ENCODE measurements around the gene IAPP. TPM values are rescaled to one million over a fixed set of nuclear protein-coding genes. Genes with fewer than 3 reads are reported as not detected.
"Not testable (repeated sequence)": the region's sequence is repeated elsewhere in the genome, so short reads cannot be mapped to it uniquely, and the experiment has no call there.

IAPP gene
- not detected in 2 replicates for total RNA-seq (2014; rRNA removed; shearing (Covaris generic))

- DNase-seq (ENCODE audit: low spot score): no peak
- in situ Hi-C loops (cut with HindIII; ENCODE audit: low sequenced_read_pairs): no loop called here
These were observed at the start of gene IAPP for GRCh38 chr12:21372602-21373001. IAPP (plus strand) TSS chr12:21372902; CDS start chr12:21373352, 450 bp downstream.

- in situ Hi-C loops (cut with HindIII; ENCODE audit: low sequenced_read_pairs): no loop called here
These were observed 49.0 kb upstream of the IAPP start for GRCh38 chr12:21323736-21324135.

GRCh38 chr12:21324551-21324950 lies 48.2 kb upstream of the IAPP start:
- in situ Hi-C loops (cut with HindIII; ENCODE audit: low sequenced_read_pairs): no loop called here
- no peak for DNase-seq (ENCODE audit: low spot score)

More at GRCh38 chr12:21323736-21324135, 49.0 kb upstream of the IAPP start:
- DNase-seq (ENCODE audit: low spot score): no peak

GRCh38 chr12:21328578-21328977 lies 44.1 kb upstream of the IAPP start:
- in situ Hi-C loops (cut with HindIII; ENCODE audit: low sequenced_read_pairs): no loop called here
- DNase-seq (ENCODE audit: low spot score): no peak

- in situ Hi-C loops (cut with HindIII; ENCODE audit: low sequenced_read_pairs): no loop called here
- no peak for DNase-seq (ENCODE audit: low spot score)
These were observed 41.9 kb upstream of the IAPP start for GRCh38 chr12:21330682-21331253.

GRCh38 chr12:21334771-21335325 lies 37.9 kb upstream of the IAPP start, which contains the start of gene SLCO1A2:
SLCO1A2 (minus strand) TSS chr12:21334917; CDS start chr12:21334647, 270 bp downstream.
- no peak for DNase-seq (ENCODE audit: low spot score)

GRCh38 chr12:21336656-21337055 lies 36.0 kb upstream of the IAPP start:
- in situ Hi-C loops (cut with HindIII; ENCODE audit: low sequenced_read_pairs): no loop called here
- DNase-seq (ENCODE audit: low spot score): peak; percentile 59

More at GRCh38 chr12:21334771-21335325, 37.9 kb upstream of the IAPP start, which contains the start of gene SLCO1A2:
- in situ Hi-C loops (cut with HindIII; ENCODE audit: low sequenced_read_pairs): no loop called here

GRCh38 chr12:21337453-21337852 lies 35.2 kb upstream of the IAPP start:
- in situ Hi-C loops (cut with HindIII; ENCODE audit: low sequenced_read_pairs): no loop called here
- DNase-seq (ENCODE audit: low spot score): peak; percentile 57

GRCh38 chr12:21337959-21338744 lies 34.5 kb upstream of the IAPP start:
- in situ Hi-C loops (cut with HindIII; ENCODE audit: low sequenced_read_pairs): no loop called here
- peak; percentile 97 for DNase-seq (ENCODE audit: low spot score)

- no peak for DNase-seq (ENCODE audit: low spot score)
- in situ Hi-C loops (cut with HindIII; ENCODE audit: low sequenced_read_pairs): no loop called here
These were observed 32.8 kb upstream of the IAPP start for GRCh38 chr12:21339921-21340320.

- in situ Hi-C loops (cut with HindIII; ENCODE audit: low sequenced_read_pairs): no loop called here
- DNase-seq (ENCODE audit: low spot score): no peak
These were observed 32.3 kb upstream of the IAPP start for GRCh38 chr12:21340403-21340802.

- DNase-seq (ENCODE audit: low spot score): no peak
- in situ Hi-C loops (cut with HindIII; ENCODE audit: low sequenced_read_pairs): no loop called here
These were observed 30.9 kb upstream of the IAPP start for GRCh38 chr12:21341769-21342168.

- in situ Hi-C loops (cut with HindIII; ENCODE audit: low sequenced_read_pairs): no loop called here
- DNase-seq (ENCODE audit: low spot score): no peak
These were observed 29.1 kb upstream of the IAPP start for GRCh38 chr12:21343636-21344035.

GRCh38 chr12:21346542-21347205 lies 26.0 kb upstream of the IAPP start:
- in situ Hi-C loops (cut with HindIII; ENCODE audit: low sequenced_read_pairs): no loop called here
- no peak for DNase-seq (ENCODE audit: low spot score)

GRCh38 chr12:21350975-21351374 lies 21.7 kb upstream of the IAPP start:
- DNase-seq (ENCODE audit: low spot score): no peak
- in situ Hi-C loops (cut with HindIII; ENCODE audit: low sequenced_read_pairs): no loop called here

- DNase-seq (ENCODE audit: low spot score): peak; percentile 99
- in situ Hi-C loops (cut with HindIII; ENCODE audit: low sequenced_read_pairs): no loop called here
These were observed 19.2 kb upstream of the IAPP start for GRCh38 chr12:21353487-21353886.

- in situ Hi-C loops (cut with HindIII; ENCODE audit: low sequenced_read_pairs): no loop called here
- DNase-seq (ENCODE audit: low spot score): no peak
These were observed 18.8 kb upstream of the IAPP start for GRCh38 chr12:21353948-21354347.

GRCh38 chr12:21354641-21355040 lies 18.1 kb upstream of the IAPP start:
- peak; percentile 14 for DNase-seq (ENCODE audit: low spot score)
- in situ Hi-C loops (cut with HindIII; ENCODE audit: low sequenced_read_pairs): no loop called here

GRCh38 chr12:21360632-21361031 lies 12.1 kb upstream of the IAPP start:
- in situ Hi-C loops (cut with HindIII; ENCODE audit: low sequenced_read_pairs); DNase-seq (ENCODE audit: low spot score): not testable (repeated sequence)
